ENCODE measurements around the gene DSCAML1.

The DSCAML1 gene

GRCh38 chr11:117468888-117469287 is 328.1 kb downstream of the DSCAML1 start:
- no peak overlapping the region for H3K4me3 ChIP-seq (replicated peaks; ENCODE audit: low read depth, low read length)
- DNase-seq (ENCODE audit: extremely low read depth, low read depth), result no peak
- no peak for TF ChIP-seq CTCF (IDR thresholded peaks at IDR 0.05; ENCODE audit: low read depth, low read length, missing control alignments)

GRCh38 chr11:117467770-117468169 is 329.2 kb downstream of the DSCAML1 start:
- no peak for DNase-seq (ENCODE audit: extremely low read depth, low read depth)
- no peak for TF ChIP-seq CTCF (IDR thresholded peaks at IDR 0.05; ENCODE audit: low read depth, low read length, missing control alignments)
- H3K4me3 ChIP-seq (replicated peaks; ENCODE audit: low read depth, low read length), result no peak overlapping the region

GRCh38 chr11:117466966-117467365 is 330.1 kb downstream of the DSCAML1 start:
- H3K4me3 ChIP-seq (replicated peaks; ENCODE audit: low read depth, low read length), result no peak overlapping the region
- DNase-seq (ENCODE audit: extremely low read depth, low read depth), result no peak
- no peak for TF ChIP-seq CTCF (IDR thresholded peaks at IDR 0.05; ENCODE audit: low read depth, low read length, missing control alignments)

GRCh38 chr11:117465236-117465997 is 331.6 kb downstream of the DSCAML1 start:
- H3K4me3 ChIP-seq (replicated peaks; ENCODE audit: low read depth, low read length), result no peak overlapping the region
- no peak for DNase-seq (ENCODE audit: extremely low read depth, low read depth)
- no peak for TF ChIP-seq CTCF (IDR thresholded peaks at IDR 0.05; ENCODE audit: low read depth, low read length, missing control alignments)

- no peak for DNase-seq (ENCODE audit: extremely low read depth, low read depth)
- no peak overlapping the region for H3K4me3 ChIP-seq (replicated peaks; ENCODE audit: low read depth, low read length)
- no peak for TF ChIP-seq CTCF (IDR thresholded peaks at IDR 0.05; ENCODE audit: low read depth, low read length, missing control alignments)
Measured at GRCh38 chr11:117464778-117465177, 332.2 kb downstream of the DSCAML1 start.

- H3K4me3 ChIP-seq (replicated peaks; ENCODE audit: low read depth, low read length), result no peak overlapping the region
- no peak for DNase-seq (ENCODE audit: extremely low read depth, low read depth)
- no peak for TF ChIP-seq CTCF (IDR thresholded peaks at IDR 0.05; ENCODE audit: low read depth, low read length, missing control alignments)
Measured at GRCh38 chr11:117462864-117463247, 334.2 kb downstream of the DSCAML1 start.
